ENCODE results near the gene USP49. TPM values are rescaled to one million over a fixed set of nuclear protein-coding genes. Genes with fewer than 3 reads are reported as not detected.
A peak's percentile ranks its signal among the peaks of the same experiment; 100 is the strongest.

Gene USP49
- total RNA-seq, 1 donor from 2014 or later = 6.3 TPM

- peaks cover 2% of the 10 kb centered on the region for H3K4me1 Mint-ChIP-seq
- no peak overlapping the region for H3K4me3 Mint-ChIP-seq
- no peaks in the 10 kb centered on the region for H3K9me3 Mint-ChIP-seq
- no peak overlapping the region for H3K27ac Mint-ChIP-seq
- no peaks in the 10 kb centered on the region for H3K36me3 Mint-ChIP-seq (ENCODE audit: low read depth)
- DNase-seq = no peak
- intact Hi-C loops (cut with micrococcal nuclease) = loop anchor here (10.0 kb wide), 1 partner anchor 73 kb away; no protein-coding TSS in a partner anchor
- H3K27me3 Mint-ChIP-seq = no peaks in the 10 kb centered on the region
Observed at GRCh38 chr6:41878246-41878645, 16.9 kb downstream of the USP49 start.

- no peak overlapping the region for H3K27ac Mint-ChIP-seq
- H3K4me1 Mint-ChIP-seq = peaks cover 2% of the 10 kb centered on the region
- intact Hi-C loops (cut with micrococcal nuclease) = loop anchor here (10.0 kb wide), 1 partner anchor 72 kb away; no protein-coding TSS in a partner anchor
- no peak overlapping the region for H3K4me3 Mint-ChIP-seq
- no peaks in the 10 kb centered on the region for H3K36me3 Mint-ChIP-seq (ENCODE audit: low read depth)
- no peaks in the 10 kb centered on the region for H3K9me3 Mint-ChIP-seq
- no peaks in the 10 kb centered on the region for H3K27me3 Mint-ChIP-seq
- no peak for DNase-seq
Observed at GRCh38 chr6:41877051-41877680, 18.0 kb downstream of the USP49 start.

DNA sequence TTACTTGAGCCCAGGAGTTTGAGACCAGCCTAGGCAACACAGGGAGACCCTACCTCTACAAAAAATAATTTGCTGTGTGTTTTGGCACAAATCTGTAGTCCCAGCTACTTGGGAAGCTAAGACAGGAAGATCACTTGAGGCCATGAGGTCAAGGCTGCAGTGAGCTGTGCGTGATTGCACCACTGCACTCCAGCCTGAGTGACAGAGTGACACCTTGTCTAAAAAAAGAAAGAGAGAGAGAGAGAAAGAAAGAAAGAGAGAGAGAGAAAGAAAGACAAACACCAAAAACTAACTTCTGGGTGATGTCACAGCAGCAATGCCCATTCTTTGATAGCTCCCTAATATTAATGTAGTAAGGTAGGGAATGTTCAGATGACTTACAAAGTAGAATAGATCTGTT is 20.4 kb downstream of the USP49 start:
- Mint-ChIP-seq H3K9me3 (no peaks in the 10 kb centered on the region), H3K36me3 (ENCODE audit: low read depth) (no peaks in the 10 kb centered on the region), H3K27me3 (no peaks in the 10 kb centered on the region), H3K4me1 (no peaks in the 10 kb centered on the region), H3K4me3 (no peak overlapping the region), H3K27ac (no peak overlapping the region)
- intact Hi-C loops (cut with micrococcal nuclease) = loop anchor here (10.0 kb wide), 1 partner anchor 70 kb away; no protein-coding TSS in a partner anchor
- DNase-seq = no peak

GRCh38 chr6:41872147-41872546 is 23.0 kb downstream of the USP49 start:
- H3K4me1 Mint-ChIP-seq = no peaks in the 10 kb centered on the region
- no peak overlapping the region for H3K4me3 Mint-ChIP-seq
- H3K27ac Mint-ChIP-seq = no peak overlapping the region
- intact Hi-C loops (cut with micrococcal nuclease) = loop anchor here (10.0 kb wide), 1 partner anchor 67 kb away; no protein-coding TSS in a partner anchor
- no peak for DNase-seq
- H3K36me3 Mint-ChIP-seq (ENCODE audit: low read depth) = no peaks in the 10 kb centered on the region
- H3K27me3 Mint-ChIP-seq = no peaks in the 10 kb centered on the region
- no peaks in the 10 kb centered on the region for H3K9me3 Mint-ChIP-seq

DNA sequence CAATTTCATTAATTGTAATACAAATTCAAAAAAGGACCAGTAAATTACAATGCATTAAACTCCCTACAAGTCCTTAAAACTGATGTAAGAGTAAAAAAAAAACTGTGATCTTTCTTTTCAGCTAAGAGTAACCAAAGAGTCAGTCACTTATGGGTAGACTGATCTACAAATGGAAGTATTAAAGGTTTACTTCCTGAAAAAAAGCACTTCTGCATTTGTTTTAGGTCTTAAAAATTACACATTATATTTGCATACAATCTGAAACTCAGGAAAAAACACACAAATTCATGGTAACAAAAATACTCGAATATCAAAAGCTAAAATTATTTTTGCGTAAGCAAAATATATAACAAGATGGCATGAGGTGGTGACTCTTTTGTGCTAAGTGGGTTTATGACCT is 23.5 kb downstream of the USP49 start:
- H3K9me3 Mint-ChIP-seq = no peaks in the 10 kb centered on the region
- H3K4me1 Mint-ChIP-seq = no peaks in the 10 kb centered on the region
- no peaks in the 10 kb centered on the region for H3K27me3 Mint-ChIP-seq
- no peak overlapping the region for H3K27ac Mint-ChIP-seq
- H3K36me3 Mint-ChIP-seq (ENCODE audit: low read depth) = no peaks in the 10 kb centered on the region
- DNase-seq = no peak
- intact Hi-C loops (cut with micrococcal nuclease) = loop anchor here (10.0 kb wide), 1 partner anchor 67 kb away; no protein-coding TSS in a partner anchor
- no peak overlapping the region for H3K4me3 Mint-ChIP-seq

- Mint-ChIP-seq H3K36me3 (ENCODE audit: low read depth) (no peaks in the 10 kb centered on the region), H3K4me3 (no peak overlapping the region), H3K27ac (no peak overlapping the region), H3K4me1 (no peaks in the 10 kb centered on the region), H3K27me3 (no peaks in the 10 kb centered on the region), H3K9me3 (no peaks in the 10 kb centered on the region)
- intact Hi-C loops (cut with micrococcal nuclease) = no loop called here
- no peak for DNase-seq
Observed at GRCh38 chr6:41859356-41859755, 35.8 kb downstream of the USP49 start.

DNA sequence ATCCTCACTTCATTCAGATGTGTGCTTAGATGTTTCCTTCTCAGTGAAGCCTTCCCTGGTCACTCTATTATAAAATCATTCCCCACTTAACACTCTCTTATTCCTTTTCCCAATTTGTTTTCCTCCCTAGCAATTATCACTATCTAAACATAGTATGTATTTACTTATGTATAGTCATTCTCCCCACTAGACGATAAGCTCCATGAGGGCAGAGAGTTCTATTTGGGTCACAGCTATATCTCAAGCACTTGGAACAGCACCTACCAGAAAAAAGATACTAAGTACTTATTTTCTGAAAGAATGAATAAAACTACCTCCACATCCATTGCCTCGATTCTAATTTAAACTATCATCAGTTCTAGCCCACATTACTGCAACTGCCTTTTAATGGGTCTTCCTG is 36.5 kb downstream of the USP49 start:
- Mint-ChIP-seq H3K4me1 (no peaks in the 10 kb centered on the region), H3K9me3 (no peaks in the 10 kb centered on the region), H3K4me3 (no peak overlapping the region), H3K36me3 (ENCODE audit: low read depth) (no peaks in the 10 kb centered on the region), H3K27me3 (no peaks in the 10 kb centered on the region), H3K27ac (no peak overlapping the region)
- intact Hi-C loops (cut with micrococcal nuclease) = no loop called here
- no peak for DNase-seq

DNA sequence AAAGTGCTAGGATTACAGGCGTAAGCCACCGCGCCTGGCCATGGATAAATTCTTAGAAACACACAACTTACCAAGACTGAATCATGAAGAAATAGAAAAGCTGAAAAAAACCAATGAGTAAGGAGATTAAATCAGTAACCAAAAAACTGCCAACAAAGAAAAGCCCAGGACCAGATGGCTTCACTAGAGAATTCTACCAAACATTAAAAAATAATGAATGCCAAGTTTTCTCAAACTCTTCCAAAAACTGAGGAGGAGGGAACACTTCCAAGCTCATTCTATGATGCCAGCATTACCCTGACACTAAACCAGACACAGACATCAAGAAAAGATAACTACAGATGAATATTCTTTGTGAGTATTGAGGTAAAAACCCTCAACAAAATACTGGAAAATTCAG is 44.3 kb downstream of the USP49 start:
- H3K27ac Mint-ChIP-seq = no peak overlapping the region
- intact Hi-C loops (cut with micrococcal nuclease) = no loop called here
- no peaks in the 10 kb centered on the region for H3K9me3 Mint-ChIP-seq
- H3K4me1 Mint-ChIP-seq = peaks cover 10% of the 10 kb centered on the region
- no peak for DNase-seq
- peaks cover 4% of the 10 kb centered on the region for H3K36me3 Mint-ChIP-seq (ENCODE audit: low read depth)
- H3K27me3 Mint-ChIP-seq = no peaks in the 10 kb centered on the region
- H3K4me3 Mint-ChIP-seq = no peak overlapping the region

DNA sequence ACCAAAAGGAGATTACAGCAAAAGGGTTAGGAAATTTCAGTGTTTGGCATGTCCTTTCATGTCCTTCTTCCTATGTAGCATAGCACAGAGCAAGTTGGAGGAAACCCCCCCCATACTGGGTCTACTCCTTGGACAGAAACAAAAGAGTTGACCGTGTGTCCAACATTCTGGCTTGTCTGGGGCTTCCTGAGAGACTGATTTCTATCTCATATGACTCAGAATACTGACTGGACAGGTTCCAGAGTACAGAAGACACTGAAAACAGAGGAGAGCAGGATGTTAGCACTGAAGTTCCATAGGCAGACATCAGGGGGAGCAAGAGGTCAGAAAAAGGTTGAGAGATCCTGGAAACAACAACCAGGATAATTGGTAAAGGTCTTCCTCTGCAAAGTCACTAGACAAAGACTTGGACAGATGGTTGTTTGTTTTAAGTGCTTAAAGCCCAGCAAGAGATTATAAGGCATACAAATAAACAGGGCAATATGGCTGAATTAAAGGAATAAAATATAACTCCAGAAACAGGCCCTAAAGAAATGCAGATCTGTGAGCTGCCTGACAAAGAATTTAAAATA is 48.4 kb downstream of the USP49 start:
- Mint-ChIP-seq H3K36me3 (ENCODE audit: low read depth) (peaks cover 4% of the 10 kb centered on the region), H3K4me1 (peaks cover 10% of the 10 kb centered on the region), H3K27ac (no peak overlapping the region), H3K27me3 (no peaks in the 10 kb centered on the region), H3K9me3 (no peaks in the 10 kb centered on the region), H3K4me3 (no peak overlapping the region)
- intact Hi-C loops (cut with micrococcal nuclease) = loop anchor here (1.0 to 5.0 kb wide), 4 partner anchors 74 to 321 kb away; no protein-coding TSS in a partner anchor
- peak; percentile 90 for DNase-seq

- Mint-ChIP-seq H3K4me3 (no peak overlapping the region), H3K36me3 (ENCODE audit: low read depth) (peaks cover 1% of the 10 kb centered on the region), H3K4me1 (peaks cover 8% of the 10 kb centered on the region), H3K9me3 (no peaks in the 10 kb centered on the region), H3K27me3 (no peaks in the 10 kb centered on the region), H3K27ac (no peak overlapping the region)
- intact Hi-C loops (cut with micrococcal nuclease) = no loop called here
- no peak for DNase-seq
Observed at GRCh38 chr6:41843178-41843577, 52.0 kb downstream of the USP49 start.

DNA sequence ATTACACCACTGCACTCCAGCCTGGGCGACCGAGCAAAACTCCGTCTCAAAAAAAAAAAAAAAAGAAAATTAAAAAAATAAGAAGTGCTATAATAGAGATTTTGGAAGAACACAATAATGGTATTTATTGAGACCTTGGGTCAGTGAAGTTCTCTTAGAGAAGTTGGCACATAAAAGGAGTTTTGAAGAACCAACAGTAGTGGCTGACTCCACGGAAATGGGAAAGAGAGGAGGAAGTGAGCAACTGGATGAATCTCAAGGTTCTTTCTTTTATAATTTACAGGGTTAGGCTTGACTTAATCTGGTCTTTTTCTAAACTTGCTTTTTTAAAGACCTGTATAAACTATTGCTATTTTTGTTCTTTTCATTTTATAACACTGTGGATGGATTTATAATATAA is 54.8 kb downstream of the USP49 start:
- H3K4me3 Mint-ChIP-seq = no peak overlapping the region
- no peaks in the 10 kb centered on the region for H3K36me3 Mint-ChIP-seq (ENCODE audit: low read depth)
- peaks cover 2% of the 10 kb centered on the region for H3K27me3 Mint-ChIP-seq
- intact Hi-C loops (cut with micrococcal nuclease) = no loop called here
- H3K9me3 Mint-ChIP-seq = no peaks in the 10 kb centered on the region
- H3K4me1 Mint-ChIP-seq = peaks cover 4% of the 10 kb centered on the region
- no peak overlapping the region for H3K27ac Mint-ChIP-seq
- no peak for DNase-seq

DNA sequence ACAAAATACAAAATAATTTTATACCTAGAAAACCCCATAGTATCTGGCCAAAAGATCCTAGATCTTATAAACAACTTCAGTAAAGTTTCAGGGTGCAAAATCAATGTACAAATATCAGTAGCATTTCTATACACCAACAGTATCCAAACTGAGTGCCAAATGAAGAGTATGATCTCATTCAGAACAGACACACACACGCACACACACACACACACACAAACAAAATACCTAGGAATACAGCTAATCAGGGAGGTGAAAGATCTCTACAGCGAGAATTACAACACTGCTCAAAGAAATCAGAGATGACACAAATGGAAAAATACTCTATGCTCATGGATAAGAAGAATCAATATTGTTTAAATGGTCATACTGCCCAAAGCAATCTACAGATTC is 58.5 kb downstream of the USP49 start:
- DNase-seq = no peak
- H3K4me3 Mint-ChIP-seq = no peak overlapping the region
- intact Hi-C loops (cut with micrococcal nuclease) = no loop called here
- H3K9me3 Mint-ChIP-seq = no peaks in the 10 kb centered on the region
- H3K36me3 Mint-ChIP-seq (ENCODE audit: low read depth) = peaks cover 2% of the 10 kb centered on the region
- peaks cover 2% of the 10 kb centered on the region for H3K27me3 Mint-ChIP-seq
- H3K4me1 Mint-ChIP-seq = peaks cover 4% of the 10 kb centered on the region
- H3K27ac Mint-ChIP-seq = no peak overlapping the region

DNA sequence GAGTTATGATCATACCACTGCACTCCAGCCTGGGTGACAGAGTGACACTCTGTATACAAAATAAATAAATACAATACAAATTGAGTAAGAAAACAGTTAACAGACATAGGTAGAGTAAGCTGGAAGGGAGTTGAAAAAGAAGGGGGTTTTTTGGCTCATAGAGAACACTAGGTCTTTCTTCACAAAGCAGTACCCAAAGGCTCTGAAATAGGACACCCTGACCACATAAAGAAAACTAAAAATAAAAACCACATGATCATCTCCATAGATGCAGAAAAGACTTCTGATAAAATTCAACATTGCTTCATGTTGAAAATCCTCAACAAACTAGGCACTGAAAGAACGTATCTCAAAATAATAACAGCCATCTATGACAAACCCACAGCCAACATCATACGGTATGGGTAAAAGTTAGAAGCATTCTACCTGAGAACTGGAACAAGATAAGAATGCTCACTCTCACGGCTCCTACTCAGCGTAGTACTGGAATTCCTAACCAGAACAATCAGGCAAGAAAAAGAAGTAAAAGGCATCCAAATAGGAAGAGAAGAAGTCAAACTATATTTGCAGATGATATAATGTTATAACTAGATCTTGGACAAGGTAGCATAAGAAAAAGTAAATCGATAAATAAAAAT is 59.0 kb downstream of the USP49 start:
- no peak for DNase-seq
- H3K36me3 Mint-ChIP-seq (ENCODE audit: low read depth) = peaks cover 2% of the 10 kb centered on the region
- peaks cover 4% of the 10 kb centered on the region for H3K4me1 Mint-ChIP-seq
- intact Hi-C loops (cut with micrococcal nuclease) = no loop called here
- H3K27ac Mint-ChIP-seq = no peak overlapping the region
- no peaks in the 10 kb centered on the region for H3K9me3 Mint-ChIP-seq
- H3K27me3 Mint-ChIP-seq = peaks cover 2% of the 10 kb centered on the region
- H3K4me3 Mint-ChIP-seq = no peak overlapping the region

GRCh38 chr6:41832263-41832662 is 62.9 kb downstream of the USP49 start:
- Mint-ChIP-seq H3K4me3 (no peak overlapping the region), H3K36me3 (ENCODE audit: low read depth) (peaks cover 2% of the 10 kb centered on the region), H3K27me3 (no peaks in the 10 kb centered on the region), H3K27ac (no peak overlapping the region), H3K9me3 (no peaks in the 10 kb centered on the region), H3K4me1 (peaks cover 4% of the 10 kb centered on the region)
- no peak for DNase-seq
- intact Hi-C loops (cut with micrococcal nuclease) = no loop called here
